ENCODE measurements around the gene OMD.

Gene OMD

GRCh38 chr9:92405818-92406217 lies 18.5 kb downstream of the OMD start:
- DNase-seq (ENCODE audit: low spot score in 2 of 2) (no peak), ATAC-seq (replicated peaks; ENCODE audit: extremely low read depth, poor library complexity, severe bottlenecking) (no peak)
- peak overlapping the region; percentile 82 for H3K27ac Mint-ChIP-seq (ENCODE audit: low read depth)
- no peaks in the 10 kb centered on the region for H3K9me3 Mint-ChIP-seq
- H3K27me3 Mint-ChIP-seq: no peaks in the 10 kb centered on the region
- peaks cover 19% of the 10 kb centered on the region for H3K4me1 Mint-ChIP-seq
- no peak overlapping the region for H3K4me3 Mint-ChIP-seq
- H3K36me3 Mint-ChIP-seq (ENCODE audit: insufficient read depth): no peaks in the 10 kb centered on the region

GRCh38 chr9:92404042-92404836 lies 20.0 kb downstream of the OMD start, which contains the start of gene OGN:
Gene OGN (minus strand): TSS chr9:92404578. CDS start chr9:92403407, 1,171 bp downstream.
- H3K27me3 Mint-ChIP-seq: no peaks in the 10 kb centered on the region
- peaks cover 19% of the 10 kb centered on the region for H3K4me1 Mint-ChIP-seq
- no peak for ATAC-seq (replicated peaks; ENCODE audit: extremely low read depth, poor library complexity, severe bottlenecking)

GRCh38 chr9:92402826-92403745 lies 21.2 kb downstream of the OMD start:
- no peak overlapping the region for H3K4me3 Mint-ChIP-seq
- peaks cover 19% of the 10 kb centered on the region for H3K4me1 Mint-ChIP-seq
- DNase-seq (ENCODE audit: low spot score in 2 of 2): no peak
- H3K27ac Mint-ChIP-seq (ENCODE audit: low read depth): no peak overlapping the region
- no peaks in the 10 kb centered on the region for H3K36me3 Mint-ChIP-seq (ENCODE audit: insufficient read depth)
- H3K9me3 Mint-ChIP-seq: no peaks in the 10 kb centered on the region
- no peaks in the 10 kb centered on the region for H3K27me3 Mint-ChIP-seq
- no peak for ATAC-seq (replicated peaks; ENCODE audit: extremely low read depth, poor library complexity, severe bottlenecking)

More at GRCh38 chr9:92404042-92404836, 20.0 kb downstream of the OMD start, which contains the start of gene OGN:
- H3K9me3 Mint-ChIP-seq: no peaks in the 10 kb centered on the region
- no peak within 1 kb of the TSS for H3K27ac Mint-ChIP-seq (ENCODE audit: low read depth)
- DNase-seq (ENCODE audit: low spot score in 2 of 2): no peak
- no peak within 1 kb of the TSS for H3K4me3 Mint-ChIP-seq
- no peaks in the 10 kb centered on the region for H3K36me3 Mint-ChIP-seq (ENCODE audit: insufficient read depth)

- DNase-seq (ENCODE audit: low spot score in 2 of 2) (no peak), ATAC-seq (replicated peaks; ENCODE audit: extremely low read depth, poor library complexity, severe bottlenecking) (no peak)
- Mint-ChIP-seq H3K27ac (ENCODE audit: low read depth) (no peak overlapping the region), H3K4me1 (peaks cover 18% of the 10 kb centered on the region), H3K36me3 (ENCODE audit: insufficient read depth) (no peaks in the 10 kb centered on the region), H3K27me3 (no peaks in the 10 kb centered on the region), H3K4me3 (no peak overlapping the region), H3K9me3 (no peaks in the 10 kb centered on the region)
Observed at GRCh38 chr9:92402360-92402759, 21.9 kb downstream of the OMD start.

GRCh38 chr9:92397853-92398252 lies 26.4 kb downstream of the OMD start:
- DNase-seq (ENCODE audit: low spot score in 2 of 2) (no peak), ATAC-seq (replicated peaks; ENCODE audit: extremely low read depth, poor library complexity, severe bottlenecking) (no peak)
- Mint-ChIP-seq H3K27me3 (no peaks in the 10 kb centered on the region), H3K4me1 (no peaks in the 10 kb centered on the region), H3K36me3 (ENCODE audit: insufficient read depth) (no peaks in the 10 kb centered on the region), H3K27ac (ENCODE audit: low read depth) (no peak overlapping the region), H3K9me3 (no peaks in the 10 kb centered on the region), H3K4me3 (no peak overlapping the region)

- Mint-ChIP-seq H3K27me3 (no peaks in the 10 kb centered on the region), H3K27ac (ENCODE audit: low read depth) (no peak overlapping the region), H3K36me3 (ENCODE audit: insufficient read depth) (no peaks in the 10 kb centered on the region), H3K9me3 (no peaks in the 10 kb centered on the region), H3K4me3 (no peak overlapping the region), H3K4me1 (no peaks in the 10 kb centered on the region)
- DNase-seq (ENCODE audit: low spot score in 2 of 2) (no peak), ATAC-seq (replicated peaks; ENCODE audit: extremely low read depth, poor library complexity, severe bottlenecking) (no peak)
Observed at GRCh38 chr9:92395617-92396016, 28.7 kb downstream of the OMD start.

- H3K27me3 Mint-ChIP-seq: no peaks in the 10 kb centered on the region
- ATAC-seq (replicated peaks; ENCODE audit: extremely low read depth, poor library complexity, severe bottlenecking) (no peak), DNase-seq (ENCODE audit: low spot score in 2 of 2) (no peak)
- no peaks in the 10 kb centered on the region for H3K4me1 Mint-ChIP-seq
- H3K27ac Mint-ChIP-seq (ENCODE audit: low read depth): no peak overlapping the region
- H3K36me3 Mint-ChIP-seq (ENCODE audit: insufficient read depth): no peaks in the 10 kb centered on the region
- no peak overlapping the region for H3K4me3 Mint-ChIP-seq
- no peaks in the 10 kb centered on the region for H3K9me3 Mint-ChIP-seq
Observed at GRCh38 chr9:92393686-92394085, 30.6 kb downstream of the OMD start.

GRCh38 chr9:92392690-92393089 lies 31.6 kb downstream of the OMD start:
- Mint-ChIP-seq H3K27ac (ENCODE audit: low read depth) (no peak overlapping the region), H3K4me3 (no peak overlapping the region), H3K9me3 (no peaks in the 10 kb centered on the region)

GRCh38 chr9:92385953-92386352 lies 38.3 kb downstream of the OMD start:
- no peak overlapping the region for H3K4me3 Mint-ChIP-seq
- H3K9me3 Mint-ChIP-seq: no peaks in the 10 kb centered on the region
- DNase-seq (ENCODE audit: low spot score in 2 of 2) (no peak), ATAC-seq (replicated peaks; ENCODE audit: extremely low read depth, poor library complexity, severe bottlenecking) (no peak)
- H3K27me3 Mint-ChIP-seq: no peaks in the 10 kb centered on the region
- no peak overlapping the region for H3K27ac Mint-ChIP-seq (ENCODE audit: low read depth)
- no peaks in the 10 kb centered on the region for H3K4me1 Mint-ChIP-seq
- no peaks in the 10 kb centered on the region for H3K36me3 Mint-ChIP-seq (ENCODE audit: insufficient read depth)

More at GRCh38 chr9:92392690-92393089, 31.6 kb downstream of the OMD start:
- H3K27me3 Mint-ChIP-seq: no peaks in the 10 kb centered on the region
- H3K4me1 Mint-ChIP-seq: no peaks in the 10 kb centered on the region
- H3K36me3 Mint-ChIP-seq (ENCODE audit: insufficient read depth): no peaks in the 10 kb centered on the region
- no peak for ATAC-seq (replicated peaks; ENCODE audit: extremely low read depth, poor library complexity, severe bottlenecking)
- DNase-seq (ENCODE audit: low spot score in 2 of 2): no peak

- ATAC-seq (replicated peaks; ENCODE audit: extremely low read depth, poor library complexity, severe bottlenecking): no peak
- Mint-ChIP-seq H3K4me1 (no peaks in the 10 kb centered on the region), H3K4me3 (no peak overlapping the region), H3K27me3 (no peaks in the 10 kb centered on the region), H3K27ac (ENCODE audit: low read depth) (no peak overlapping the region), H3K9me3 (no peaks in the 10 kb centered on the region), H3K36me3 (ENCODE audit: insufficient read depth) (no peaks in the 10 kb centered on the region)
- DNase-seq (ENCODE audit: low spot score in 2 of 2): no peak
Observed at GRCh38 chr9:92385477-92385876, 38.8 kb downstream of the OMD start.

- no peak overlapping the region for H3K4me3 Mint-ChIP-seq
Observed at GRCh38 chr9:92385001-92385400, 39.3 kb downstream of the OMD start.

GRCh38 chr9:92384375-92384774 lies 39.9 kb downstream of the OMD start:
- Mint-ChIP-seq H3K9me3 (no peaks in the 10 kb centered on the region), H3K4me3 (no peak overlapping the region), H3K27me3 (no peaks in the 10 kb centered on the region), H3K36me3 (ENCODE audit: insufficient read depth) (no peaks in the 10 kb centered on the region), H3K27ac (ENCODE audit: low read depth) (no peak overlapping the region), H3K4me1 (peaks cover 3% of the 10 kb centered on the region)
- DNase-seq (ENCODE audit: low spot score in 2 of 2) (no peak), ATAC-seq (replicated peaks; ENCODE audit: extremely low read depth, poor library complexity, severe bottlenecking) (no peak)

More at GRCh38 chr9:92385001-92385400, 39.3 kb downstream of the OMD start:
- no peaks in the 10 kb centered on the region for H3K36me3 Mint-ChIP-seq (ENCODE audit: insufficient read depth)
- H3K27ac Mint-ChIP-seq (ENCODE audit: low read depth): no peak overlapping the region
- H3K27me3 Mint-ChIP-seq: no peaks in the 10 kb centered on the region
- H3K4me1 Mint-ChIP-seq: no peaks in the 10 kb centered on the region
- H3K9me3 Mint-ChIP-seq: no peaks in the 10 kb centered on the region
- no peak for ATAC-seq (replicated peaks; ENCODE audit: extremely low read depth, poor library complexity, severe bottlenecking)
- no peak for DNase-seq (ENCODE audit: low spot score in 2 of 2)
